Measurements from ENCODE around the gene NOX4. TPM values are rescaled to one million over a fixed set of nuclear protein-coding genes. Genes with fewer than 3 reads are reported as not detected.
"Not testable (repeated sequence)": the region's sequence is repeated elsewhere in the genome, so short reads cannot be mapped to it uniquely, and the experiment has no call there.

Gene NOX4
- total RNA-seq, 2 donors from 2014 or later = not detected

DNA sequence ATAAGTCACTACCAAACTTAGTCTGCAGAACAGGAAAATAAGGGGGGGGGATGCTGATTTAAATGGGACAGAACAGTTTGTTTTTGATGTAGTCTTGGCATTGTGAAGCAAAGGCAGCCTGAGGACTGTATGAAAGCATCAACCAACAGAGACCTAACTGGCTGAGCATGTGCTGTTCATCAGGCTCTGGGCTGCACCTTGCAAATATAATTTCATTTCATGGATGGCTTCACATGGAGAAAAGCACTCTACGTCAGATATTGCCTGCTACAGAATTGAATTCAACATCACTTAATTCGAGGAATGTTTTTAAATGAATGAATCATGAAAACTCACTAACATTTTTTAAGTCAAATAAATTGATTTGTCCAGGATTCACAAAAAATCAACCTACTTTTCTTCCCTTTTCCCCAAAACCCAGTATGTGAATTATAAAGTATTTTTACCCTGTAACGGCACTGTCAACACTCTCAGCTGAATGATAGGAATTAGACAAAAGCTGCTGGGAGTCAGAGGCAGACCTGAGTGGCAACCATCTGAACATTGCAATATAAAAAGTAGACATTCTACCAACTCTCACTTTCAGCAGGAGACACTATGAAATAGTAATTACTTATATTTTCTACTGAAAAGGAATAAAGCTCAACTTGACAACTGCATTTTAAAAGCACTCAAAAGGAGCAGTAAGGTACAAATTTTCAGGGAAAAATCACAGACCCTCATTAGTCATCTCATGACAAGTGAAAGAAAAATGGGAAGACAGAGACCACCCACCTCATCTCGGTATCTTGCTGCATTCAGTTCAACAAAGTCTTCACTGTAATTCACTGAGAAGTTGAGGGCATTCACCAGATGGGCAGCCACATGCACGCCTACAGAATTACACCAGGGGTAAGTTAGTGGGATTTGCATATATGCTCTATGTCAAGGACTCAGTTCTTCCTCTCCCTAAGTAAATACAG is 47.5 kb downstream of the NOX4 start:
- ATAC-seq (no peak), DNase-seq (no peak)
- Mint-ChIP-seq H3K27me3 (no peaks in the 10 kb centered on the region), H3K4me1 (no peaks in the 10 kb centered on the region), H3K27ac (no peak overlapping the region), H3K4me3 (no peak overlapping the region), H3K36me3 (ENCODE audit: low read depth) (no peaks in the 10 kb centered on the region)
- H3K9me3 ChIP-seq (ENCODE audit: control insufficient read depth, low read length, poor library complexity, severe bottlenecking) = no peaks in the 10 kb centered on the region

- no peak overlapping the region for H3K27ac Mint-ChIP-seq
- H3K27me3 Mint-ChIP-seq = no peaks in the 10 kb centered on the region
Observed at GRCh38 chr11:89442801-89443200, 48.4 kb downstream of the NOX4 start.

DNA sequence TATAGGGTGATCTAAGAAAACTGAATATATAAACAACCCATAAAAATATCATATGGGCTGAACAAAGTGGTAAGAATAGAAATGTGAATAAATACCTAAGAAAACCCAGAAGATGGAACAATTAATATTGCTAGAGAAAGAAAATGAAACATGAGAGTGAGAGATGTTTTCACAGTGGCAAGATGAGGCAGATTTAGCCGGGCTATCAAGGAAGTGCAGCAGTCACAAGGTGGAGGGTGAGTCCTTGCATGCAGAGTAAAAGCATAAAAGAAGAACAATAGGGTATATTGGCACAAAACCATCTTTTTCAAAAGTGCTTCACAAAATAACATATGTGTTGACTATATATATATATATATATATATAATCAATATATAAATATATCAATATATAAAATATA is 49.6 kb downstream of the NOX4 start:
- ATAC-seq (no peak), DNase-seq (no peak)
- Mint-ChIP-seq H3K27me3 (no peaks in the 10 kb centered on the region), H3K4me3 (no peak overlapping the region), H3K27ac (no peak overlapping the region), H3K36me3 (ENCODE audit: low read depth) (no peaks in the 10 kb centered on the region), H3K4me1 (no peaks in the 10 kb centered on the region)
- H3K9me3 ChIP-seq (ENCODE audit: control insufficient read depth, low read length, poor library complexity, severe bottlenecking) = no peaks in the 10 kb centered on the region

More at GRCh38 chr11:89442801-89443200, 48.4 kb downstream of the NOX4 start:
- Mint-ChIP-seq H3K4me3 (no peak overlapping the region), H3K36me3 (ENCODE audit: low read depth) (no peaks in the 10 kb centered on the region), H3K4me1 (no peaks in the 10 kb centered on the region)
- H3K9me3 ChIP-seq (ENCODE audit: control insufficient read depth, low read length, poor library complexity, severe bottlenecking) = no peaks in the 10 kb centered on the region
- ATAC-seq (no peak), DNase-seq (no peak)

- H3K36me3 Mint-ChIP-seq (ENCODE audit: low read depth) = no peaks in the 10 kb centered on the region
- H3K27me3 Mint-ChIP-seq = no peaks in the 10 kb centered on the region
- H3K27ac Mint-ChIP-seq = no peak overlapping the region
- H3K4me3 Mint-ChIP-seq = no peak overlapping the region
- DNase-seq (no peak), ATAC-seq (no peak)
- H3K9me3 ChIP-seq (ENCODE audit: control insufficient read depth, low read length, poor library complexity, severe bottlenecking) = no peaks in the 10 kb centered on the region
- H3K4me1 Mint-ChIP-seq = no peaks in the 10 kb centered on the region
Observed at GRCh38 chr11:89437317-89437716, 53.9 kb downstream of the NOX4 start.

- Mint-ChIP-seq H3K4me1 (no peaks in the 10 kb centered on the region), H3K27me3 (no peaks in the 10 kb centered on the region), H3K36me3 (ENCODE audit: low read depth) (no peaks in the 10 kb centered on the region), H3K4me3 (no peak overlapping the region), H3K27ac (no peak overlapping the region)
- DNase-seq = no peak
- ATAC-seq = no peak
- H3K9me3 ChIP-seq (ENCODE audit: control insufficient read depth, low read length, poor library complexity, severe bottlenecking) = no peaks in the 10 kb centered on the region
Observed at GRCh38 chr11:89436071-89436470, 55.1 kb downstream of the NOX4 start.

GRCh38 chr11:89433278-89433677 is 57.9 kb downstream of the NOX4 start:
- DNase-seq (no peak), ATAC-seq (no peak)
- no peaks in the 10 kb centered on the region for H3K36me3 Mint-ChIP-seq (ENCODE audit: low read depth)
- no peaks in the 10 kb centered on the region for H3K27me3 Mint-ChIP-seq
- no peaks in the 10 kb centered on the region for H3K9me3 ChIP-seq (ENCODE audit: control insufficient read depth, low read length, poor library complexity, severe bottlenecking)
- no peak overlapping the region for H3K4me3 Mint-ChIP-seq
- no peaks in the 10 kb centered on the region for H3K4me1 Mint-ChIP-seq
- H3K27ac Mint-ChIP-seq = no peak overlapping the region

GRCh38 chr11:89432182-89432581 is 59.0 kb downstream of the NOX4 start:
- not testable (repeated sequence) for ATAC-seq; H3K4me3 Mint-ChIP-seq; H3K4me1 Mint-ChIP-seq; H3K9me3 ChIP-seq (ENCODE audit: control insufficient read depth, low read length, poor library complexity, severe bottlenecking); H3K27me3 Mint-ChIP-seq; H3K27ac Mint-ChIP-seq; DNase-seq; H3K36me3 Mint-ChIP-seq (ENCODE audit: low read depth)

- not testable (repeated sequence) for ATAC-seq; H3K27me3 Mint-ChIP-seq; H3K27ac Mint-ChIP-seq; DNase-seq; H3K4me1 Mint-ChIP-seq; H3K36me3 Mint-ChIP-seq (ENCODE audit: low read depth); H3K4me3 Mint-ChIP-seq; H3K9me3 ChIP-seq (ENCODE audit: control insufficient read depth, low read length, poor library complexity, severe bottlenecking)
Observed at GRCh38 chr11:89426501-89426900, 64.7 kb downstream of the NOX4 start.

GRCh38 chr11:89421718-89422117 is 69.5 kb downstream of the NOX4 start:
- no peaks in the 10 kb centered on the region for H3K9me3 ChIP-seq (ENCODE audit: control insufficient read depth, low read length, poor library complexity, severe bottlenecking)
- Mint-ChIP-seq H3K4me1 (no peaks in the 10 kb centered on the region), H3K4me3 (no peak overlapping the region), H3K36me3 (ENCODE audit: low read depth) (no peaks in the 10 kb centered on the region), H3K27ac (no peak overlapping the region), H3K27me3 (no peaks in the 10 kb centered on the region)
- ATAC-seq = no peak
- DNase-seq = no peak

GRCh38 chr11:89420981-89421380 is 70.2 kb downstream of the NOX4 start:
- no peak for ATAC-seq

GRCh38 chr11:89416961-89417360 is 74.2 kb downstream of the NOX4 start:
- H3K36me3 Mint-ChIP-seq (ENCODE audit: low read depth) = no peaks in the 10 kb centered on the region
- H3K4me3 Mint-ChIP-seq = no peak overlapping the region
- DNase-seq = no peak
- ATAC-seq = no peak
- H3K4me1 Mint-ChIP-seq = no peaks in the 10 kb centered on the region
- no peaks in the 10 kb centered on the region for H3K27me3 Mint-ChIP-seq
- no peak overlapping the region for H3K27ac Mint-ChIP-seq
- H3K9me3 ChIP-seq (ENCODE audit: control insufficient read depth, low read length, poor library complexity, severe bottlenecking) = no peaks in the 10 kb centered on the region

More at GRCh38 chr11:89420981-89421380, 70.2 kb downstream of the NOX4 start:
- H3K27me3 Mint-ChIP-seq = no peaks in the 10 kb centered on the region
- no peaks in the 10 kb centered on the region for H3K9me3 ChIP-seq (ENCODE audit: control insufficient read depth, low read length, poor library complexity, severe bottlenecking)
- H3K4me1 Mint-ChIP-seq = no peaks in the 10 kb centered on the region
- H3K36me3 Mint-ChIP-seq (ENCODE audit: low read depth) = no peaks in the 10 kb centered on the region
- no peak overlapping the region for H3K4me3 Mint-ChIP-seq
- no peak overlapping the region for H3K27ac Mint-ChIP-seq
- no peak for DNase-seq

GRCh38 chr11:89411112-89411511 is 80.1 kb downstream of the NOX4 start:
- ATAC-seq; H3K27ac Mint-ChIP-seq; H3K4me1 Mint-ChIP-seq; H3K4me3 Mint-ChIP-seq; H3K27me3 Mint-ChIP-seq; H3K36me3 Mint-ChIP-seq (ENCODE audit: low read depth); DNase-seq; H3K9me3 ChIP-seq (ENCODE audit: control insufficient read depth, low read length, poor library complexity, severe bottlenecking): not testable (repeated sequence)

DNA sequence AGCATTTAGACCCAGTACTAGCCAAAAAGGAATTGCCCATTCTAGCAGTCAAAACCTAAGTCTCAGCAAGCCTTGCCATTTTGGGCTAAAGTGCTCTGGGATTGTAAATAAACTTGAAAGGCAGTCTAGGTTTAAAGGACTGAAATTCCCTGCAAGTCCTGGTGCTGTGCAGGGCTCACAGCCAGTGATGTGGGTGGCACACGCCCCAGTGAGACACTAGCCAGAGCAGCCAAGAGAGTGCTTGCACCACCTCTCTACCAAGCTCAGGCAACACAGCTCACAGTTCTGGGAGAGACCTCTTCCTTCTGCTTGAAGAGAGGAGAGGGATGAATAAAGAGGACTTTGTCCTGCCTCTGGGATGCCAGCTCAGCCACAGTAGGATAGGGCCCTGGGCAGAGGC is 80.5 kb downstream of the NOX4 start:
- H3K27me3 Mint-ChIP-seq; DNase-seq; H3K4me3 Mint-ChIP-seq; H3K4me1 Mint-ChIP-seq; H3K9me3 ChIP-seq (ENCODE audit: control insufficient read depth, low read length, poor library complexity, severe bottlenecking); H3K36me3 Mint-ChIP-seq (ENCODE audit: low read depth); H3K27ac Mint-ChIP-seq; ATAC-seq: not testable (repeated sequence)

DNA sequence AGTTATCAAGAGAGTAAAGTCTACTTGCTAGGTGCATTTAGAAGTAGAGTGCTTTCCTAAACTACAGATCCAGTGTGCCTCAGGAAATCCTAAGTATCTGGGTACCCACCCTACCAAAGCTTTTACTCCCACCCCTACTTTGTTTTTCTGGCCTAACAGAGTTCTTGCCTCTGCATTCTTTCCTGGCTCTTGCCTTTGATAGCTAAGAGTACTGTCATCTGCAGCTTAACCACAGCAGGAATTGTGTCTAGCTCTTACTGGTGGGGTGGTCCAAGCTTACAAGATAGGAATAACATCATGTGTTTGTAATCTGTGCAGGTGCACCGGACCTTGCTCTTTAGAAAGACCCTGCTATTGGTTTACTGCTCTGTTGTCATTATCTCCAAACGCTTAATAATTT is 82.7 kb downstream of the NOX4 start:
- not testable (repeated sequence) for H3K36me3 Mint-ChIP-seq (ENCODE audit: low read depth); H3K27me3 Mint-ChIP-seq; ATAC-seq; H3K4me3 Mint-ChIP-seq; H3K27ac Mint-ChIP-seq; H3K9me3 ChIP-seq (ENCODE audit: control insufficient read depth, low read length, poor library complexity, severe bottlenecking); DNase-seq; H3K4me1 Mint-ChIP-seq
